ENCODE data around the gene SRSF9. TPM values are rescaled to one million over a fixed set of nuclear protein-coding genes. Genes with fewer than 3 reads are reported as not detected.

The SRSF9 gene
- total and polyA plus RNA-seq, 2 of the 13 experiments (the other 11 are each of a cell fraction or from before 2014, with no cell fraction given), result 125 to 144 TPM

- TF ChIP-seq ZBED4 (CRISPR knock-in tag; IDR thresholded peaks at IDR 0.05; ENCODE audit: borderline replicate concordance), result no peak
These were observed 44.5 kb upstream of the SRSF9 start (continued) for GRCh38 chr12:120514002-120514401.

- no peak overlapping the region for H3K27ac ChIP-seq (ENCODE audit: extremely low read length, insufficient read depth, low read length)
- intact Hi-C loops (cut with micrococcal nuclease; ENCODE audit: unreplicated experiment), result no loop called here
- no peak overlapping the region for H3K9ac ChIP-seq (ENCODE audit: insufficient read depth, low read depth, low read length)
- no peaks in the 10 kb centered on the region for H4K20me1 ChIP-seq (ENCODE audit: insufficient read depth, low read length)
- POLR2A ChIA-PET, result interaction anchor here (1.1 to 1.2 kb wide), 2 partner anchors 10 to 187 kb away, joined by 3 to 4 read pairs; no protein-coding TSS in a partner anchor
- ATAC-seq, result no peak
- H3K4me3 ChIP-seq (replicated peaks in 1 of 3; ENCODE audit: insufficient read depth in 1 of 3, low read depth in 2 of 3, low read length in 3 of 3), result no peak overlapping the region
- H3K9me3 ChIP-seq (ENCODE audit: low read length), result no peaks in the 10 kb centered on the region
- 85% methylated on average over 8 of the region's 8 CpGs for WGBS (ENCODE audit: low lambda C conversion rate)
- no peak for DNase-seq (ENCODE audit: low spot score)
- no peaks in the 10 kb centered on the region for H3K27me3 ChIP-seq (ENCODE audit: control insufficient read depth in 1 of 2, insufficient read depth in 2 of 2, low read length in 2 of 2)
- FAIRE-seq, result no peak
- in situ Hi-C loops (cut with HindIII; ENCODE audit: extremely low pct_ligation_motif_present, low pct_unique_long_range_greater_than_20kb), result no loop called here
- H3K4me2 ChIP-seq (ENCODE audit: low read depth, low read length), result no peak overlapping the region
- peaks cover 3 to 24% of the 10 kb centered on the region in 2 experiments; a peak in 3 of 5 replicates for H3K36me3 ChIP-seq (replicated peaks in 1 of 2; ENCODE audit: control insufficient read depth in 1 of 2, insufficient read depth in 2 of 2, low read length in 2 of 2)
- H2AFZ ChIP-seq (ENCODE audit: low read length), result no peak overlapping the region
- CTCF ChIA-PET (ENCODE audit: low intra/inter-chr PET ratio, low total read pairs), result no interaction called here
- TF ChIP-seq ELF1 (CRISPR knock-in tag; IDR thresholded peaks at IDR 0.05) (no peak), ZNF770 (CRISPR knock-in tag; IDR thresholded peaks at IDR 0.05) (peak; percentile 60; the same call in 1 of the 2 replicates), ZFP82 (CRISPR knock-in tag; IDR thresholded peaks at IDR 0.05; ENCODE audit: borderline replicate concordance) (no peak), MIXL1 (CRISPR knock-in tag; IDR thresholded peaks at IDR 0.05) (no peak)
- peaks cover 8% of the 10 kb centered on the region for H3K4me1 ChIP-seq (ENCODE audit: insufficient read depth, low read length)
- no TSS peak for BruUV-seq (replicated peaks)
- no peaks in the 10 kb centered on the region for H3K79me2 ChIP-seq (ENCODE audit: insufficient read depth, low read length)
These were observed 39.0 kb upstream of the SRSF9 start for GRCh38 chr12:120508537-120508936.

Measured in HepG2 (cell line).